Measurements from ENCODE around the gene ST3GAL2.
"Not testable (repeated sequence)": the region's sequence is repeated elsewhere in the genome, so short reads cannot be mapped to it uniquely, and the experiment has no call there.

The ST3GAL2 gene

DNA sequence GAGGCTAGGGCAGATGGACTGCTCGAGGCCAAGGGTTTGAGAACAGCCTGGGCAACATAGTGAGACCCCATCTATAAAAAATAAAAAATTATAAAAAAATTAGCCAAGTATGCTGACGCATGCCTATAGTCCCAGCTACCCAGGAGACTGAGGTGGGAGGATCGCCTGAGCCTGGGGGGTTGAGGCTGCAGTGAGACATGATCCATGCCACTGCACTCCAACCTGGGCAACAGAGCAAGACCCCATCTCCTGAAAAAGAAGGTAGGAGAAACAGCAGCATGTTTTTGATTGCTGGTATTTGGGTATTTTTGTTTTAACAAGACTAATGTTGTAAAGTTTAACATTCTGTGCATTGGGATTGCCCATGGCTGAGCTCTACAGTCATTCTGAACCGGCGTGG, 101.1 kb downstream of the ST3GAL2 start:
- H3K4me1 ChIP-seq, result peaks cover 0 to 11% (median 0%) of the 10 kb centered on the region in 10 experiments; a peak in 6 of 20 replicates
- no peak overlapping the region for H3K4me3 ChIP-seq
- no peak overlapping the region for H3K27ac ChIP-seq
- H4K20me1 ChIP-seq, result no peaks in the 10 kb centered on the region; a peak in 1 of 22 replicates
- H3K9me3 ChIP-seq (replicated peaks in 1 of 11), result no peaks in the 10 kb centered on the region
- TF ChIP-seq Cebpa-rat (IDR thresholded peaks at IDR 0.05), result no peak
- H3K27me3 ChIP-seq, result no peaks in the 10 kb centered on the region
- H3K36me3 ChIP-seq, result peaks cover 18 to 50% (median 40%) of the 10 kb centered on the region in 11 experiments
- no peak overlapping the region for H3K4me2 ChIP-seq
- H3K9ac ChIP-seq, result no peak overlapping the region

DNA sequence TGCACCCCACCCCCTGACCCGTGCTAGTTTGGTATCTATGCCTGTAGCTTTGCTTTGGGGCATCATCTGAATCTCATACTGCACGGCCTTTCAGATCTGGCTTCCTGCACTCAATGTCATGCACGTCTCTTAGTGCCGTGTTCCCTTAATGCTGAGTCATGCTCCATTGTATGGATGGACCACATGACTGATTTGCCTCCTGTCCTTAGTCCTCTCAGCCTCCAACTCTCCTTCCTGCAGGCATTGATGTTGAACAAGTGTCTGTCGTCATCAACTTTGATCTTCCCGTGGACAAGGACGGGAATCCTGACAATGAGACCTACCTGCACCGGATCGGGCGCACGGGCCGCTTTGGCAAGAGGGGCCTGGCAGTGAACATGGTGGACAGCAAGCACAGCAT, 106.2 kb downstream of the ST3GAL2 start:
- Histone ChIP-seq H3K36me3 (peaks cover 44 to 91% (median 74%) of the 10 kb centered on the region in 11 experiments), H3K27ac (peak overlapping the region in 1 of 11 experiments; percentile 42; a peak in 1 of 22 replicates)
- H3K4me1 ChIP-seq; H3K4me3 ChIP-seq; H3K27me3 ChIP-seq; H3K9ac ChIP-seq; H3K4me2 ChIP-seq; H3K9me3 ChIP-seq (replicated peaks in 1 of 11); H4K20me1 ChIP-seq: not testable (repeated sequence)

DNA sequence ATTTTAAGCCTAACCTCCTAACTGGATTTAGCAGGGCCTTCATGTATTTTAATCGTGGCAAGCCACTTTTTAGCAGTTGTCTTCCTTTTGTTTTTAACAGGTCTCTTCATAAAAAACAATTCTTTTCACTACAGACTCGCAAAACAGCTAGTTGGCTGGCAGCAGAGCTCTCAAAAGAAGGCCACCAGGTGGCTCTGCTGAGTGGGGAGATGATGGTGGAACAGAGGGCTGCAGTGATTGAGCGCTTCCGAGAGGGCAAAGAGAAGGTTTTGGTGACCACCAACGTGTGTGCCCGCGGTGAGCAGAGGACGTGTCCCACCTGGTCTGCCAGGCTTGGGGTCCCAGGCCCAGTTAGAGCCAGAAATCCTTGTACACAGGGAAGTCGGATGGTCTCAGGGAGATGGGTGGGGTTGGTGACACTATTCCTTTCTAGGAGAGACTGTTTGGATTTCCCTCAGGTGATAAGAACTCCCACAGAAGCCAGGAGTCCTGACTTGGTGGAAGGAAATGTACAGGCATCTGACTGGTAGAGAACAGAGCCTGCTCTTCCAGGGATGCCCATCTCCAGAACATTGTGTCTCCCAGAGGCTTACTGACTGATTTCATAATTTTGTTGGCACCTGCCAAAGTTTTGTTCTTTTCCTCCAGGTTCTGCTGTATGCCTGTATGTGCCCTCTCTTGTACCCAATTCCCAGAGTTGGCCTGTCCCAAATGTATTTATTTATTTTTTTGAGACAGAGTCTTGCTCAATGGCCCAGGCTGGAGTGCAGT, 107.1 kb downstream of the ST3GAL2 start:
- H3K4me3 ChIP-seq, result no peak overlapping the region
- peaks cover 51 to 97% (median 79%) of the 10 kb centered on the region in 11 experiments for H3K36me3 ChIP-seq
- H3K4me1 ChIP-seq, result no peaks in the 10 kb centered on the region
- no peaks in the 10 kb centered on the region for H3K27me3 ChIP-seq
- H3K27ac ChIP-seq, result no peak overlapping the region; a peak in 1 of 22 replicates
- TF ChIP-seq Cebpa-rat (IDR thresholded peaks at IDR 0.05), result no peak
- H3K4me2 ChIP-seq, result no peak overlapping the region
- H3K9ac ChIP-seq, result no peak overlapping the region
- H3K9me3 ChIP-seq (replicated peaks in 1 of 11), result no peaks in the 10 kb centered on the region
- H4K20me1 ChIP-seq, result no peaks in the 10 kb centered on the region; a peak in 1 of 22 replicates

DNA sequence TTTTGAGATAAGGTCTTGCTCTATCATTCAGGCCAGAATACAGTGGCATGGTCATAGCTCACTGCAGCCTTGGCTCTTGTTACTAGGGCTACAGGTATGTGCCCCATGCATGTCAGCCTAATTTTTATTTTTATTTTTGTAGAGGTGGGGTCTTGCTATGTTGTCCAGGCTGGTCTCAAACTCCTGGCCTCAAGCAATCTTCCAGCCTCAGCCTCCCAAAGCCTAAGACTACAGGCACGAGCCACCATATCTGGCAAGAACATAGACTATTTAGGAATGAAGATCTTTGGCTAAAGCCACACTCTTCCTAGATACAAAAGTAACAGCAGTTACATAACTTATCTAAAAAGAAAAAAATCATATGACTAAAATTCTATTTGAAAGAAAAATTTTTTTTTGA, 107.8 kb downstream of the ST3GAL2 start:
- no peak overlapping the region for H3K4me3 ChIP-seq
- H3K36me3 ChIP-seq, result peaks cover 52 to 97% (median 79%) of the 10 kb centered on the region in 11 experiments
- H3K9me3 ChIP-seq (replicated peaks in 1 of 11), result no peaks in the 10 kb centered on the region
- no peak for TF ChIP-seq Cebpa-rat (IDR thresholded peaks at IDR 0.05)
- no peaks in the 10 kb centered on the region for H3K4me1 ChIP-seq
- H3K27me3 ChIP-seq, result no peaks in the 10 kb centered on the region
- no peaks in the 10 kb centered on the region; a peak in 1 of 22 replicates for H4K20me1 ChIP-seq
- H3K4me2 ChIP-seq, result no peak overlapping the region
- H3K27ac ChIP-seq, result no peak overlapping the region
- no peak overlapping the region for H3K9ac ChIP-seq

Data from BLaER1 treated with 17β-estradiol and CSF1 and Interleukin-3, amounts not matched to agents 10 nM and 100 nM (cell line).